GM21526 (cell line): ENCODE measurements around the gene SPTBN1.
"Not testable (repeated sequence)": the region's sequence is repeated elsewhere in the genome, so short reads cannot be mapped to it uniquely, and the experiment has no call there.

ENCODE experiments used
- ATAC-seq: cut with Tn5 transposase; IDR thresholded peaks from one replicate; pipeline ENCODE4 v1.9.1; 2021; ENCODE audit warnings: moderate library complexity; ENCODE audit not compliant: unreplicated experiment, low FRiP score

The SPTBN1 gene

GRCh38 chr2:54680397-54681041, 224.4 kb downstream of the SPTBN1 start:
- ATAC-seq: peak; percentile 55

GRCh38 chr2:54681416-54681815, 225.3 kb downstream of the SPTBN1 start:
- no peak for ATAC-seq

- no peak for ATAC-seq
Observed at GRCh38 chr2:54683596-54683995, 227.5 kb downstream of the SPTBN1 start.

- no peak for ATAC-seq
Observed at GRCh38 chr2:54685263-54685775, 229.2 kb downstream of the SPTBN1 start.

GRCh38 chr2:54687595-54688152, 231.5 kb downstream of the SPTBN1 start:
- ATAC-seq: no peak

- no peak for ATAC-seq
Observed at GRCh38 chr2:54691445-54692135, 235.5 kb downstream of the SPTBN1 start.

GRCh38 chr2:54692556-54692955, 236.4 kb downstream of the SPTBN1 start:
- ATAC-seq: no peak

GRCh38 chr2:54695378-54695777, 239.3 kb downstream of the SPTBN1 start:
- no peak for ATAC-seq

- no peak for ATAC-seq
Observed at GRCh38 chr2:54697934-54698333, 241.8 kb downstream of the SPTBN1 start.

- not testable (repeated sequence) for ATAC-seq
Observed at GRCh38 chr2:54698926-54699325, 242.8 kb downstream of the SPTBN1 start.

- ATAC-seq: no peak
Observed at GRCh38 chr2:54699665-54700064, 243.5 kb downstream of the SPTBN1 start.

- no peak for ATAC-seq
Observed at GRCh38 chr2:54701029-54701428, 244.9 kb downstream of the SPTBN1 start.

- no peak for ATAC-seq
Observed at GRCh38 chr2:54704238-54704637, 248.1 kb downstream of the SPTBN1 start.

- ATAC-seq: no peak
Observed at GRCh38 chr2:54704688-54705605, 248.8 kb downstream of the SPTBN1 start.

GRCh38 chr2:54706622-54707021, 250.5 kb downstream of the SPTBN1 start:
- no peak for ATAC-seq

- ATAC-seq: no peak
Observed at GRCh38 chr2:54708584-54709335, 252.6 kb downstream of the SPTBN1 start.

- no peak for ATAC-seq
Observed at GRCh38 chr2:54709336-54709809, 253.2 kb downstream of the SPTBN1 start.

GRCh38 chr2:54710216-54710615, 254.1 kb downstream of the SPTBN1 start:
- ATAC-seq: no peak

GRCh38 chr2:54712516-54712915, 256.4 kb downstream of the SPTBN1 start:
- no peak for ATAC-seq

- no peak for ATAC-seq
Observed at GRCh38 chr2:54714996-54715395, 258.9 kb downstream of the SPTBN1 start.
